GM23338 (cell line): ENCODE measurements around the gene GNG7. TPM values are rescaled to one million over a fixed set of nuclear protein-coding genes. Genes with fewer than 3 reads are reported as not detected.

Experiments used
- ATAC-seq: fragments of 200-7000 bp; cut with Tn5 transposase; 3 replicates; pipeline ENCODE4 v1.9.1; 2020
- DNase-seq: peaks from one replicate; pipeline ENCODE4 v3.0.0-alpha.2; 2015; ENCODE audit warnings: low spot score
- H2AFZ ChIP-seq: fragments of 200-600 bp; sonication (generic); 2 replicates; pipeline ENCODE4 v1.8.0; 2016; ENCODE audit warnings: antibody characterized with exemption, mild to moderate bottlenecking, moderate library complexity
- H3F3A ChIP-seq: fragments of 200-600 bp; sonication (generic); replicated peaks from 2 replicates; pipeline ENCODE4 v1.8.0; 2017; ENCODE audit warnings: antibody characterized with exemption, mixed run types, low read depth
- H3K27ac ChIP-seq: fragments of 200-600 bp; sonication (generic); 2 replicates; pipeline ENCODE4 v1.6.1; 2016; ENCODE audit warnings: low read depth
- H3K27me3 ChIP-seq: fragments of 200-600 bp; sonication (generic); 2 replicates; pipeline ENCODE4 v1.8.0; 2016; ENCODE audit warnings: mild to moderate bottlenecking, mixed run types, moderate library complexity; ENCODE audit not compliant: insufficient read depth
- H3K36me3 ChIP-seq: fragments of 200-600 bp; sonication (generic); 2 replicates; pipeline ENCODE4 v1.8.0; 2016; ENCODE audit warnings: mild to moderate bottlenecking; ENCODE audit not compliant: insufficient read depth
- H3K4me1 ChIP-seq: fragments of 200-600 bp; sonication (generic); 2 replicates; pipeline ENCODE4 v1.8.0; 2016; ENCODE audit warnings: mild to moderate bottlenecking, moderate library complexity; ENCODE audit not compliant: insufficient read depth
- H3K4me2 ChIP-seq: fragments of 200-600 bp; sonication (generic); 2 replicates; pipeline ENCODE4 v1.7.1; 2017; ENCODE audit warnings: mixed run types
- H3K4me3 ChIP-seq: fragments of 200-600 bp; sonication (generic); 2 replicates; pipeline ENCODE4 v1.6.1; 2016; ENCODE audit warnings: mixed run types
- H3K79me2 ChIP-seq: fragments of 200-600 bp; sonication (generic); replicated peaks from 2 replicates; pipeline ENCODE4 v1.8.0; 2017; ENCODE audit warnings: mild to moderate bottlenecking; ENCODE audit not compliant: insufficient read depth
- H3K9me2 ChIP-seq: fragments of 200-600 bp; sonication (generic); 2 replicates; pipeline ENCODE4 v1.8.0; 2017; ENCODE audit not compliant: insufficient read depth
- H4K20me1 ChIP-seq: fragments of 200-600 bp; sonication (generic); replicated peaks from 2 replicates; pipeline ENCODE4 v1.8.0; 2017; ENCODE audit warnings: mild to moderate bottlenecking; ENCODE audit not compliant: insufficient read depth
- H3K27ac Mint-ChIP-seq: 2 replicates; pipeline ENCODE4 v1.8.0; 2020; ENCODE audit warnings: inconsistent platforms, mild to moderate bottlenecking, moderate library complexity, mixed read lengths
- H3K27me3 Mint-ChIP-seq: 3 replicates; pipeline ENCODE4 v1.8.0; 2022; ENCODE audit warnings: low read depth, mild to moderate bottlenecking, moderate library complexity, mixed read lengths, inconsistent platforms; ENCODE audit not compliant: insufficient read depth, poor library complexity
- H3K36me3 Mint-ChIP-seq: 3 replicates; pipeline ENCODE4 v1.8.0; 2021; ENCODE audit warnings: low read depth, mild to moderate bottlenecking, inconsistent platforms, moderate library complexity, mixed read lengths
- H3K4me1 Mint-ChIP-seq: 3 replicates; pipeline ENCODE4 v1.8.0; 2020; ENCODE audit warnings: mild to moderate bottlenecking, inconsistent platforms, mixed read lengths
- H3K4me3 Mint-ChIP-seq: 3 replicates; pipeline ENCODE4 v1.8.0; 2021; ENCODE audit warnings: moderate library complexity, mild to moderate bottlenecking, inconsistent platforms, mixed read lengths
- H3K9me3 Mint-ChIP-seq: 3 replicates; pipeline ENCODE4 v1.8.0; 2020; ENCODE audit warnings: moderate library complexity, mild to moderate bottlenecking, inconsistent platforms, mixed read lengths
- CREB1 ChIP-seq: fragments of 250-450 bp; sonication (Bioruptor Pico); IDR thresholded peaks from 2 replicates; pipeline ENCODE4 v1.5.0; 2020; ENCODE audit warnings: low read depth, mild to moderate bottlenecking, moderate library complexity
- EZH2 ChIP-seq: fragments of 200-600 bp; sonication (generic); IDR thresholded peaks from one replicate; pipeline ENCODE4 v1.8.0; 2017; ENCODE audit warnings: antibody characterized with exemption, mild to moderate bottlenecking, low read depth; ENCODE audit not compliant: unreplicated experiment
- EZH2phosphoT487 ChIP-seq: fragments of 200-600 bp; sonication (generic); IDR thresholded peaks from one replicate; pipeline ENCODE4 v1.8.1; 2018; ENCODE audit warnings: antibody characterized with exemption; ENCODE audit not compliant: unreplicated experiment
- JUNB ChIP-seq: IDR thresholded peaks from one replicate; pipeline ENCODE4 v1.6.1; 2016; ENCODE audit warnings: antibody characterized with exemption; ENCODE audit not compliant: unreplicated experiment
- NANOG ChIP-seq: IDR thresholded peaks from 2 replicates; pipeline ENCODE4 v1.6.1; 2016; ENCODE audit warnings: antibody characterized with exemption, borderline replicate concordance
- POLR2AphosphoS5 ChIP-seq: IDR thresholded peaks from 2 replicates; pipeline ENCODE4 v1.6.1; 2016; ENCODE audit warnings: antibody characterized with exemption, low read depth
- STAT1 ChIP-seq: IDR thresholded peaks from one replicate; pipeline ENCODE4 v1.6.1; 2016; ENCODE audit warnings: antibody characterized with exemption; ENCODE audit not compliant: unreplicated experiment
- ZNF114 ChIP-seq: fragments of 250-450 bp; sonication (Bioruptor Pico); IDR thresholded peaks from 2 replicates; pipeline ENCODE4 v1.5.0; 2020; ENCODE audit warnings: mild to moderate bottlenecking, moderate library complexity
- ZNF331 ChIP-seq: fragments of 250-450 bp; sonication (Bioruptor Pico); IDR thresholded peaks from 2 replicates; pipeline ENCODE4 v1.5.0; 2020; ENCODE audit warnings: low read depth, mild to moderate bottlenecking, moderate library complexity
- polyA plus RNA-seq: library from polyadenylated mRNA; unstranded; fragments of >200 nt; fragmentation: Nextera tagmentation; extraction: Ambion mirVana; gene quantifications from 2 replicates; pipeline ENCODE4 v1.2.1, GENCODE V29; 2016
- total RNA-seq: library from RNA; depleted of rRNA; stranded (reverse); fragments of >200 nt; shearing (Covaris generic); gene quantifications from 2 replicates; pipeline ENCODE4 v1.2.3, GENCODE V29; 2014
- TF ChIP-seq, protein P1 (sequence below): IDR thresholded peaks from 2 replicates; pipeline ENCODE4 v1.6.1; 2016; ENCODE audit warnings: antibody characterized with exemption
- TF ChIP-seq, protein P2 (sequence below), 2 experiments: fragments of 200-600 bp in 1 of 2; sonication (generic) in 1 of 2; conservative IDR thresholded peaks; 2 replicates each; pipeline versions ENCODE4 v1.5.1 to v1.6.1; 2016 to 2017; ENCODE audit warnings: antibody characterized with exemption in 2 of 2, low read depth in 2 of 2, mild to moderate bottlenecking in 2 of 2, moderate library complexity in 1 of 2
- TF ChIP-seq, protein P3 (sequence below): fragments of 250-450 bp; sonication (Bioruptor Pico); IDR thresholded peaks from 2 replicates; pipeline ENCODE4 v1.5.0; 2020; ENCODE audit warnings: mild to moderate bottlenecking, moderate library complexity
- TF ChIP-seq, protein P4 (sequence below): IDR thresholded peaks from one replicate; pipeline ENCODE4 v1.6.1; 2018; ENCODE audit warnings: antibody characterized with exemption; ENCODE audit not compliant: unreplicated experiment

The GNG7 gene
- total and polyA plus RNA-seq, 2 experiments from 2014 or later = 5.1 to 5.4 TPM

DNA sequence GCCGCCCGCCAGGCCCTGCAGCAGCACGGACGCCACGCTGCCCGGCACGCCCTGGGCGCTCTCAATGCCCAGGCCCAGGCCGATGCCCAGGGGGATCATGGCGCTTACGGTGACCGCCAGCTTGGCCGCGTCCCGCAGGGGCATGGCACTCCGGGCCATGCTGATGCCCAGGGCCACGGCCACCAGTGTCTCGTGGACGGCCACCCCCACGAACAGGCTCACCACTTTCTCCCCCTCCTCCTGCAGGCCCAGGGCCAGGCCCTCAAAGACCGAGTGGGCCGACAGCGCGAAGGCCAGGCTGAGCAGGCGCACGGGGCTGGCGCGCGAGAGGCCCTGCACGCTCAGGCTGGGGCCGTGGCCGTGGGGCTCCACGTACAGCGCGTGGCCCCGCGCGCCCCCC lies 30.4 kb upstream of the GNG7 start:
- Histone ChIP-seq H3K27me3 (no peaks in the 10 kb centered on the region), H2AFZ (no peak overlapping the region), H3K27ac (no peak overlapping the region), H3K4me3 (no peak overlapping the region), H3F3A (no peaks in the 10 kb centered on the region), H4K20me1 (no peaks in the 10 kb centered on the region; the same call in none of the 2 replicates), H3K4me1 (no peaks in the 10 kb centered on the region), H3K79me2 (no peaks in the 10 kb centered on the region), H3K9me2 (no peaks in the 10 kb centered on the region), H3K36me3 (no peaks in the 10 kb centered on the region; the same call in 1 of the 2 replicates), H3K4me2 (no peak overlapping the region)
- Mint-ChIP-seq H3K36me3 (peaks cover 35% of the 10 kb centered on the region), H3K27ac (no peak overlapping the region), H3K4me1 (no peaks in the 10 kb centered on the region), H3K27me3 (peaks cover 23% of the 10 kb centered on the region), H3K4me3 (no peak overlapping the region), H3K9me3 (no peaks in the 10 kb centered on the region)
- ATAC-seq = no peak
- TF ChIP-seq, protein P1, sequence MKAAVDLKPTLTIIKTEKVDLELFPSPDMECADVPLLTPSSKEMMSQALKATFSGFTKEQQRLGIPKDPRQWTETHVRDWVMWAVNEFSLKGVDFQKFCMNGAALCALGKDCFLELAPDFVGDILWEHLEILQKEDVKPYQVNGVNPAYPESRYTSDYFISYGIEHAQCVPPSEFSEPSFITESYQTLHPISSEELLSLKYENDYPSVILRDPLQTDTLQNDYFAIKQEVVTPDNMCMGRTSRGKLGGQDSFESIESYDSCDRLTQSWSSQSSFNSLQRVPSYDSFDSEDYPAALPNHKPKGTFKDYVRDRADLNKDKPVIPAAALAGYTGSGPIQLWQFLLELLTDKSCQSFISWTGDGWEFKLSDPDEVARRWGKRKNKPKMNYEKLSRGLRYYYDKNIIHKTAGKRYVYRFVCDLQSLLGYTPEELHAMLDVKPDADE = no peak
- TF ChIP-seq, protein P2, sequence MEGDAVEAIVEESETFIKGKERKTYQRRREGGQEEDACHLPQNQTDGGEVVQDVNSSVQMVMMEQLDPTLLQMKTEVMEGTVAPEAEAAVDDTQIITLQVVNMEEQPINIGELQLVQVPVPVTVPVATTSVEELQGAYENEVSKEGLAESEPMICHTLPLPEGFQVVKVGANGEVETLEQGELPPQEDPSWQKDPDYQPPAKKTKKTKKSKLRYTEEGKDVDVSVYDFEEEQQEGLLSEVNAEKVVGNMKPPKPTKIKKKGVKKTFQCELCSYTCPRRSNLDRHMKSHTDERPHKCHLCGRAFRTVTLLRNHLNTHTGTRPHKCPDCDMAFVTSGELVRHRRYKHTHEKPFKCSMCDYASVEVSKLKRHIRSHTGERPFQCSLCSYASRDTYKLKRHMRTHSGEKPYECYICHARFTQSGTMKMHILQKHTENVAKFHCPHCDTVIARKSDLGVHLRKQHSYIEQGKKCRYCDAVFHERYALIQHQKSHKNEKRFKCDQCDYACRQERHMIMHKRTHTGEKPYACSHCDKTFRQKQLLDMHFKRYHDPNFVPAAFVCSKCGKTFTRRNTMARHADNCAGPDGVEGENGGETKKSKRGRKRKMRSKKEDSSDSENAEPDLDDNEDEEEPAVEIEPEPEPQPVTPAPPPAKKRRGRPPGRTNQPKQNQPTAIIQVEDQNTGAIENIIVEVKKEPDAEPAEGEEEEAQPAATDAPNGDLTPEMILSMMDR (conservative IDR thresholded peaks at IDR 0.05; ENCODE audit: low read depth in 2 of 2) = no peak
- TF ChIP-seq STAT1 = no peak
- TF ChIP-seq, protein P3, sequence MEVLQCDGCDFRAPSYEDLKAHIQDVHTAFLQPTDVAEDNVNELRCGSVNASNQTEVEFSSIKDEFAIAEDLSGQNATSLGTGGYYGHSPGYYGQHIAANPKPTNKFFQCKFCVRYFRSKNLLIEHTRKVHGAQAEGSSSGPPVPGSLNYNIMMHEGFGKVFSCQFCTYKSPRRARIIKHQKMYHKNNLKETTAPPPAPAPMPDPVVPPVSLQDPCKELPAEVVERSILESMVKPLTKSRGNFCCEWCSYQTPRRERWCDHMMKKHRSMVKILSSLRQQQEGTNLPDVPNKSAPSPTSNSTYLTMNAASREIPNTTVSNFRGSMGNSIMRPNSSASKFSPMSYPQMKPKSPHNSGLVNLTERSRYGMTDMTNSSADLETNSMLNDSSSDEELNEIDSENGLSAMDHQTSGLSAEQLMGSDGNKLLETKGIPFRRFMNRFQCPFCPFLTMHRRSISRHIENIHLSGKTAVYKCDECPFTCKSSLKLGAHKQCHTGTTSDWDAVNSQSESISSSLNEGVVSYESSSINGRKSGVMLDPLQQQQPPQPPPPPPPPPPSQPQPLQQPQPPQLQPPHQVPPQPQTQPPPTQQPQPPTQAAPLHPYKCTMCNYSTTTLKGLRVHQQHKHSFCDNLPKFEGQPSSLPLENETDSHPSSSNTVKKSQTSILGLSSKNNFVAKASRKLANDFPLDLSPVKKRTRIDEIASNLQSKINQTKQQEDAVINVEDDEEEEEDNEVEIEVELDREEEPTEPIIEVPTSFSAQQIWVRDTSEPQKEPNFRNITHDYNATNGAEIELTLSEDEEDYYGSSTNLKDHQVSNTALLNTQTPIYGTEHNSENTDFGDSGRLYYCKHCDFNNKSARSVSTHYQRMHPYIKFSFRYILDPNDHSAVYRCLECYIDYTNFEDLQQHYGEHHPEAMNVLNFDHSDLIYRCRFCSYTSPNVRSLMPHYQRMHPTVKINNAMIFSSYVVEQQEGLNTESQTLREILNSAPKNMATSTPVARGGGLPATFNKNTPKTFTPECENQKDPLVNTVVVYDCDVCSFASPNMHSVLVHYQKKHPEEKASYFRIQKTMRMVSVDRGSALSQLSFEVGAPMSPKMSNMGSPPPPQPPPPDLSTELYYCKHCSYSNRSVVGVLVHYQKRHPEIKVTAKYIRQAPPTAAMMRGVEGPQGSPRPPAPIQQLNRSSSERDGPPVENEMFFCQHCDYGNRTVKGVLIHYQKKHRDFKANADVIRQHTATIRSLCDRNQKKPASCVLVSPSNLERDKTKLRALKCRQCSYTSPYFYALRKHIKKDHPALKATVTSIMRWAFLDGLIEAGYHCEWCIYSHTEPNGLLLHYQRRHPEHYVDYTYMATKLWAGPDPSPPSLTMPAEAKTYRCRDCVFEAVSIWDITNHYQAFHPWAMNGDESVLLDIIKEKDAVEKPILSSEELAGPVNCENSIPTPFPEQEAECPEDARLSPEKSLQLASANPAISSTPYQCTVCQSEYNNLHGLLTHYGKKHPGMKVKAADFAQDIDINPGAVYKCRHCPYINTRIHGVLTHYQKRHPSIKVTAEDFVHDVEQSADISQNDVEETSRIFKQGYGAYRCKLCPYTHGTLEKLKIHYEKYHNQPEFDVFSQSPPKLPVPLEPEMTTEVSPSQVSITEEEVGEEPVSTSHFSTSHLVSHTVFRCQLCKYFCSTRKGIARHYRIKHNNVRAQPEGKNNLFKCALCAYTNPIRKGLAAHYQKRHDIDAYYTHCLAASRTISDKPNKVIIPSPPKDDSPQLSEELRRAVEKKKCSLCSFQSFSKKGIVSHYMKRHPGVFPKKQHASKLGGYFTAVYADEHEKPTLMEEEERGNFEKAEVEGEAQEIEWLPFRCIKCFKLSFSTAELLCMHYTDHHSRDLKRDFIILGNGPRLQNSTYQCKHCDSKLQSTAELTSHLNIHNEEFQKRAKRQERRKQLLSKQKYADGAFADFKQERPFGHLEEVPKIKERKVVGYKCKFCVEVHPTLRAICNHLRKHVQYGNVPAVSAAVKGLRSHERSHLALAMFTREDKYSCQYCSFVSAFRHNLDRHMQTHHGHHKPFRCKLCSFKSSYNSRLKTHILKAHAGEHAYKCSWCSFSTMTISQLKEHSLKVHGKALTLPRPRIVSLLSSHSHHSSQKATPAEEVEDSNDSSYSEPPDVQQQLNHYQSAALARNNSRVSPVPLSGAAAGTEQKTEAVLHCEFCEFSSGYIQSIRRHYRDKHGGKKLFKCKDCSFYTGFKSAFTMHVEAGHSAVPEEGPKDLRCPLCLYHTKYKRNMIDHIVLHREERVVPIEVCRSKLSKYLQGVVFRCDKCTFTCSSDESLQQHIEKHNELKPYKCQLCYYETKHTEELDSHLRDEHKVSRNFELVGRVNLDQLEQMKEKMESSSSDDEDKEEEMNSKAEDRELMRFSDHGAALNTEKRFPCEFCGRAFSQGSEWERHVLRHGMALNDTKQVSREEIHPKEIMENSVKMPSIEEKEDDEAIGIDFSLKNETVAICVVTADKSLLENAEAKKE (CRISPR knock-in tag) = no peak
- no peak for TF ChIP-seq NANOG
- no peak for TF ChIP-seq POLR2AphosphoS5
- TF ChIP-seq EZH2 = no peak
- no peak for TF ChIP-seq JUNB
- TF ChIP-seq ZNF331 (CRISPR knock-in tag) = no peak
- no peak for TF ChIP-seq ZNF114 (CRISPR knock-in tag)
- TF ChIP-seq, protein P4, sequence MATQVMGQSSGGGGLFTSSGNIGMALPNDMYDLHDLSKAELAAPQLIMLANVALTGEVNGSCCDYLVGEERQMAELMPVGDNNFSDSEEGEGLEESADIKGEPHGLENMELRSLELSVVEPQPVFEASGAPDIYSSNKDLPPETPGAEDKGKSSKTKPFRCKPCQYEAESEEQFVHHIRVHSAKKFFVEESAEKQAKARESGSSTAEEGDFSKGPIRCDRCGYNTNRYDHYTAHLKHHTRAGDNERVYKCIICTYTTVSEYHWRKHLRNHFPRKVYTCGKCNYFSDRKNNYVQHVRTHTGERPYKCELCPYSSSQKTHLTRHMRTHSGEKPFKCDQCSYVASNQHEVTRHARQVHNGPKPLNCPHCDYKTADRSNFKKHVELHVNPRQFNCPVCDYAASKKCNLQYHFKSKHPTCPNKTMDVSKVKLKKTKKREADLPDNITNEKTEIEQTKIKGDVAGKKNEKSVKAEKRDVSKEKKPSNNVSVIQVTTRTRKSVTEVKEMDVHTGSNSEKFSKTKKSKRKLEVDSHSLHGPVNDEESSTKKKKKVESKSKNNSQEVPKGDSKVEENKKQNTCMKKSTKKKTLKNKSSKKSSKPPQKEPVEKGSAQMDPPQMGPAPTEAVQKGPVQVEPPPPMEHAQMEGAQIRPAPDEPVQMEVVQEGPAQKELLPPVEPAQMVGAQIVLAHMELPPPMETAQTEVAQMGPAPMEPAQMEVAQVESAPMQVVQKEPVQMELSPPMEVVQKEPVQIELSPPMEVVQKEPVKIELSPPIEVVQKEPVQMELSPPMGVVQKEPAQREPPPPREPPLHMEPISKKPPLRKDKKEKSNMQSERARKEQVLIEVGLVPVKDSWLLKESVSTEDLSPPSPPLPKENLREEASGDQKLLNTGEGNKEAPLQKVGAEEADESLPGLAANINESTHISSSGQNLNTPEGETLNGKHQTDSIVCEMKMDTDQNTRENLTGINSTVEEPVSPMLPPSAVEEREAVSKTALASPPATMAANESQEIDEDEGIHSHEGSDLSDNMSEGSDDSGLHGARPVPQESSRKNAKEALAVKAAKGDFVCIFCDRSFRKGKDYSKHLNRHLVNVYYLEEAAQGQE = no peak
- TF ChIP-seq CREB1 (CRISPR knock-in tag) = no peak
- TF ChIP-seq EZH2phosphoT487 = no peak
- no peak for DNase-seq
